Stimulated activated naive B cell treated with anti-CD40 and anti-IgM and Interleukin-4, amounts not matched to agents 10 μg/mL and 1 μg/mL and 100 μg/mL, for 72 hours (primary cell): ENCODE measurements around the gene NMD3.

ENCODE experiments used
- ATAC-seq, 2 donors: fragments of 150-1000 bp; cut with Tn5 transposase; replicated peaks; 2 replicates each; pipeline ENCODE4 v1.10.0; 2021; ENCODE audit warnings: moderate library complexity in 1 of 2
- DNase-seq: peaks from one replicate; pipeline ENCODE4 v3.0.0; 2021
- H3K27ac Mint-ChIP-seq: one replicate; pipeline ENCODE4 v1.8.0; 2022; ENCODE audit warnings: mild to moderate bottlenecking, mixed read lengths
- H3K27me3 Mint-ChIP-seq, 2 donors: one replicate each; pipeline ENCODE4 v1.8.0; 2022; ENCODE audit warnings: mixed read lengths in 2 of 2
- H3K36me3 Mint-ChIP-seq, 2 donors: one replicate each; pipeline ENCODE4 v1.8.0; 2022; ENCODE audit warnings: mixed read lengths in 2 of 2, mild to moderate bottlenecking in 1 of 2
- H3K4me1 Mint-ChIP-seq, 2 donors: one replicate each; pipeline ENCODE4 v1.8.0; 2022; ENCODE audit warnings: mixed read lengths in 2 of 2, mild to moderate bottlenecking in 1 of 2
- H3K4me3 Mint-ChIP-seq, 2 donors: one replicate each; pipeline ENCODE4 v1.8.0; 2022; ENCODE audit warnings: mild to moderate bottlenecking in 2 of 2, mixed read lengths in 2 of 2, moderate library complexity in 1 of 2
- H3K9me3 Mint-ChIP-seq, 2 donors: one replicate each; pipeline ENCODE4 v1.8.0; 2022; ENCODE audit warnings: mixed read lengths in 2 of 2, mild to moderate bottlenecking in 1 of 2

NMD3 gene

DNA sequence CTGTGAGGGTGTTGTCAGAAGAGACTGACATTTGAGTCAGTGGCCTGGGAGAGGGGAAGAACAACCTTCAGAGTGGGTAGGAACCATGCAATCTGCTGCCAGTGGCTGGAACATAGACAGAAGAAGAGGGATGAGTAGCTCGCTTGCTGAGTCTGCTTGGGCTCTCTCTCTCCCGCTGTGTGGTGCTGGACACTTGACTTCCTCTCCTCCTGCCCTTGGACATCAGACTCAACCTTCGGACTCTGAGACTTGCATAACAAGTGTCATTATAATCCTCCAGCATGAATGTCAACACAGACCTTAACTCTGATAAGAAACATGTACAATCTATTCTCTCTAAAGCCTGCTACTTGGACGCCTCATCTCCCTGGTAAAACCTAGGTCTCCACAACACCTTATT lies 5.9 kb upstream of the NMD3 start:
- ATAC-seq: no peak
- H3K9me3 Mint-ChIP-seq: peaks cover 0 to under 1% of the 10 kb centered on the region in 2 donors
- no peak overlapping the region for H3K27ac Mint-ChIP-seq
- no peak overlapping the region for H3K4me3 Mint-ChIP-seq
- H3K27me3 Mint-ChIP-seq: peaks cover 7 to 16% of the 10 kb centered on the region in 2 donors
- H3K4me1 Mint-ChIP-seq: peaks cover 2% of the 10 kb centered on the region in 2 donors
- DNase-seq: no peak
- no peaks in the 10 kb centered on the region for H3K36me3 Mint-ChIP-seq

DNA sequence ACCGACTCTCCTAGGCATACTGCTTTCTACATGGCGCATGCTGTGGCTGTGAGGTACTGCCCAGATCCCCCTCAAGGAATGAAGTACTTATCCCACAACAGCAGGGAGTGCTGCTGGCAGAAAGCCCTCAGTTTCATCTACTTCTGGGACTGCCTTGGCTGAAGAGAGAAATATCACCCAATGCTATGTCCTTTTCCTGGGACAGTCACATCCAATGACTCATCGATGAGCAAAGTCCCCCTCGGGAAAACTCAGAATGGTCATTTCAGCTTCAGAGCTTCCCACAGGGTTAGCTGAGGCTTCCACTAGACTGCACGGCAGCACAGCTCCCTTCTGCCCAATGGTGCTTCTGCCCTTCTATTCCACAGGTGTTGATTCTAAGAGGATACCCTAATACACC lies 3.6 kb upstream of the NMD3 start:
- no peak for ATAC-seq
- no peak overlapping the region for H3K4me3 Mint-ChIP-seq
- no peak overlapping the region for H3K27ac Mint-ChIP-seq
- DNase-seq: no peak
- peaks cover 7 to 16% of the 10 kb centered on the region in 2 donors for H3K27me3 Mint-ChIP-seq
- H3K36me3 Mint-ChIP-seq: no peaks in the 10 kb centered on the region
- peaks cover 6 to 8% of the 10 kb centered on the region in 2 donors for H3K4me1 Mint-ChIP-seq
- peaks cover 0 to 2% of the 10 kb centered on the region in 2 donors for H3K9me3 Mint-ChIP-seq

DNA sequence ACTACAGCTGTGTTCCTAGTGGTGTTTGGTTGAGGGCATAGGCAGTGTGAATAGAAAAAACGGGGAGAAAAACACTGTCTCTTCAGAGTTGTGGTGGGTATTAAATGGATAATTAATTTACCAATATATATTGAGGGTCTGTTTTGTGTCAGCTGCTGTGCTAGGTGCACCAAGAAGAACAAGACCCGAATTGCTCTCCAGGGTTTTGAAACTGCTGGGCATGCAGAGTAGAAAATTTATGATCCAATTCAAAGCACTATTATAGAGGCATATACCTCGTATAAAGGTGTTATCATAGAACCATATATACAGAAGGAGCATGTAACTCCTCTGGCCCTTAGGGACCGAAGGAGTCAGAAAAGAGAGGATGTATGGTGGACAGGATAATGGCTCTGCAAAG lies 1.6 kb upstream of the NMD3 start:
- Mint-ChIP-seq H3K27me3 (peaks cover 7 to 16% of the 10 kb centered on the region in 2 donors), H3K4me3 (no peak overlapping the region), H3K9me3 (peaks cover 0 to 2% of the 10 kb centered on the region in 2 donors), H3K27ac (peak overlapping the region; percentile 44), H3K4me1 (peaks cover 9 to 13% of the 10 kb centered on the region in 2 donors), H3K36me3 (no peaks in the 10 kb centered on the region)
- ATAC-seq: no peak
- DNase-seq: no peak

DNA sequence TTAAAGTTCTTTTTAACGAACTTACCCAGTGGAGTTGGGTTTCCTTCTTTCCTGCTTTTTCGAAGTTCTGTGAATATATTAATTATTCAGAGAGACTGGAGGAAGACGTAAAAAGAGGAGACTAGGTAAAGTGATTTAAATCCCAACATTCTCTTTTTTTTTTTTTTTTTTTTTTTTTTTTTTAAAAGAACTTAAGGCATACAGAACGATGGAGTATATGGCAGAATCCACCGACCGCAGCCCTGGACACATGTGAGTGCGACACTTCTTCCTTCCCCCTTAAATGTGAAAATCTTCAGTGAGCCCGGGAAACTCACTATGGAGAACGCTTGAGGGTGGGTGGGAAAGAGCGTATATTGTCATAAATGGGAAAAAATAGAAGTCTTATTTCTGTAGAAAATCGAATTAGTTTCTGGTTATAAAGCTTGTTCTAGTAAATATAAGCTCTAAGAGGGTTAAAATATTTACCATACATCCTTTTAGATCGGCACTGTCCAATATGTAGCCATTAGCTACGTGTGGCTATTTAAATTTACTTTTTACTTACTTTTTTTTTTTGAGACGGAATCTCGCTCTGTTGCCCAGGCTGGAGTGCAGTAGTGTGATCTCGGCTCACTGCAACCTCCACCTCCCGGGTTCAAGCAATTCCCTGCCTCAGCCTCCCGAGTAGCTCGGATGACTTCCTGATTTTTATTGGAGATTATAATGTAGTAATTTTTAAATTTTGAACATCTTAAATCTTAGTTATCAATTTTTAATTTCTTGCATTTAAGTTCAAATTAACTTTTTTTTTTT lies 892 bp downstream of the NMD3 start:
- Mint-ChIP-seq H3K4me3 (peak overlapping the region; percentile 91 to 93), H3K9me3 (peaks cover 0 to 2% of the 10 kb centered on the region in 2 donors), H3K27ac (peak overlapping the region; percentile 96), H3K36me3 (peaks cover 5 to 6% of the 10 kb centered on the region in 2 donors), H3K27me3 (peaks cover 2% of the 10 kb centered on the region in 2 donors), H3K4me1 (peaks cover 9 to 18% of the 10 kb centered on the region in 2 donors)
- no peak for ATAC-seq
- DNase-seq: no peak

DNA sequence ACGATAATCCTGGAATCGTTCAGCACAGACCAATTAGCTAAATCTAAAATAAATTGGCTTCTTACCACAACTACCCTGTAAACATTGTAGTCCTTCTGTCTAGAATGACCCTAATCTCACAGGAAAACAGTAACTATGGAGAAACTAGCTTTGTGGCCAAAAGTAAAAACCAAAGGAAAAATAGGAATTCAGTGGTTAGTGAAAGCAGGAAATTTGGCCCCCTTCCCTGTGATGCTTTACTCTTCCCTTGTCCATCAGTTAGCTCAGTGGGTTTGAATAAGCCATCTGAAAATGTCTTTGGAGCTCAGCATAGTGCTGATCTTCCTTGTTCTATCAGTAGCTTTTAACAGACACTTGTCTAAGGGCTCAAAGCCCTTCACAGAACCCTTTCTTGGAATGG lies 1.6 kb downstream of the NMD3 start:
- no peak for DNase-seq

DNA sequence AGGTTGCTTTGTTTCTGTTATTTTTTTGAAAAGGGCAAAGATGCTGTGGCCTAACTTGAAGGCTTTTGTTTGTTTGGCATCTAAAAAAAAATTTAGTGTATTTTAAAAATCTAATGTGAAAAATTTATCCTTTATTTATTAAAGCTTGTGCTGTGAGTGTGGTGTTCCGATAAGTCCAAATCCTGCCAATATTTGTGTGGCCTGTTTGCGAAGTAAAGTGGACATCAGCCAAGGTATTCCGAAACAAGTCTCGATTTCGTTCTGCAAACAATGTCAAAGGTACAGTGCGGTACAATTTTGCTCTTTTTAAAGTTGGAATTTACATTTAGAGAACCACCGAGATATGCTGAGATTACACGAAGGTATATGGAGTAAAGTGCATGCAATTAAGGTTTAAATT lies 3.7 kb downstream of the NMD3 start:
- Mint-ChIP-seq H3K27me3 (no peaks in the 10 kb centered on the region), H3K36me3 (peaks cover 5 to 7% of the 10 kb centered on the region in 2 donors), H3K9me3 (peaks cover 0 to 2% of the 10 kb centered on the region in 2 donors), H3K27ac (no peak overlapping the region), H3K4me3 (no peak overlapping the region), H3K4me1 (peaks cover 9 to 18% of the 10 kb centered on the region in 2 donors)
- DNase-seq (no peak), ATAC-seq (no peak)

More for the DNA sequence above, 1.6 kb downstream of the NMD3 start:
- no peak overlapping the region for H3K27ac Mint-ChIP-seq
- peaks cover 0 to 2% of the 10 kb centered on the region in 2 donors for H3K9me3 Mint-ChIP-seq
- peak overlapping the region; percentile 91 to 93 for H3K4me3 Mint-ChIP-seq
- H3K36me3 Mint-ChIP-seq: peaks cover 5 to 7% of the 10 kb centered on the region in 2 donors
- H3K27me3 Mint-ChIP-seq: no peaks in the 10 kb centered on the region
- ATAC-seq: no peak
- H3K4me1 Mint-ChIP-seq: peaks cover 9 to 18% of the 10 kb centered on the region in 2 donors

DNA sequence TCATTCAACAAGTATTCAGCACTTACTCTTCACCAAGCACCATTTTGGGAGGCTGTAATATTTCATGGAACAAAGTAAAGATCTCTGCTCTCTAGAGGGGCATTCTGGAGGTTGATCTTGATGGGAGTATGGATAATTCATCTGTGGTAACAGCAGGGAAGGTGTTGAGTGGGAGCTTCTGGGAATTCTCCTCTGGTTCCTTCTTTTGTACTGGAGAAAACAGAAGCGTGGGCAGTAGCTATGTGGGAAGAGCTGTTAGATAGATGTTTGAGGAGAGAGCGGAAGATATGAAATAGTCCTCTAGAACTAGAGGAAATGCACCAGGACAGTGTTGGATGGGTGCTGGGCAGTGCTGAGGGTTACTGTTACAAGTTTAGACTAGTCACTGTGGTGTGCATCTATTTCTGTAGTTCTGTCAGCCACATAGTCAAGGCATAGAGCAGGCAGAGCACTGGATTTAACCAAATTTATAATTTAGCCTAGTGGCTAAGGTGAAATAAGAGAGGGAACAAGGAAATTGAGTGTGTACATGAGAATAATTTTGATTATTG lies 9.6 kb downstream of the NMD3 start:
- Mint-ChIP-seq H3K4me1 (no peaks in the 10 kb centered on the region), H3K9me3 (no peaks in the 10 kb centered on the region), H3K4me3 (no peak overlapping the region), H3K36me3 (peaks cover 6 to 8% of the 10 kb centered on the region in 2 donors), H3K27me3 (no peaks in the 10 kb centered on the region), H3K27ac (no peak overlapping the region)
- no peak for DNase-seq
- no peak for ATAC-seq

DNA sequence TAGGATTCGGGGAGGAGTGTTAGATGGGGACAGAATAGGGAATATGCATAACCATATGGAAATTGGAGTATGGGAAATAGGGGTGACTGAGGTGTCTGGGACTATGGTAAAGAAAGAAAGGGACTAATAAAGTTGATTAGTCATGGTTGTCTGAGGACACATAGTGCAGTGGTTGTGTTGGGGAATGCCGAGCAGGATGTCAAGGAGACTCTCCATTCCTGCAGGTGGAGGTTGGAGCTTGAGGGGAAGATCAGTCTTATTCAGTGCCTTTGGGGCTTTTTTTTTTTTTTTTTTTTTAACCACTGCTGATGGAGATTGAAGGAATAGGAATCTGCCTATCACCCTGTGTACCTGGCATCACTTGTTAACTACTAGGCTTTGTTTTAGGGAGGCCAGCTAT lies 10.8 kb downstream of the NMD3 start:
- DNase-seq: no peak
- Mint-ChIP-seq H3K27me3 (no peaks in the 10 kb centered on the region), H3K9me3 (no peaks in the 10 kb centered on the region), H3K27ac (no peak overlapping the region), H3K4me1 (no peaks in the 10 kb centered on the region), H3K4me3 (no peak overlapping the region), H3K36me3 (peaks cover 12 to 13% of the 10 kb centered on the region in 2 donors)
- no peak for ATAC-seq

DNA sequence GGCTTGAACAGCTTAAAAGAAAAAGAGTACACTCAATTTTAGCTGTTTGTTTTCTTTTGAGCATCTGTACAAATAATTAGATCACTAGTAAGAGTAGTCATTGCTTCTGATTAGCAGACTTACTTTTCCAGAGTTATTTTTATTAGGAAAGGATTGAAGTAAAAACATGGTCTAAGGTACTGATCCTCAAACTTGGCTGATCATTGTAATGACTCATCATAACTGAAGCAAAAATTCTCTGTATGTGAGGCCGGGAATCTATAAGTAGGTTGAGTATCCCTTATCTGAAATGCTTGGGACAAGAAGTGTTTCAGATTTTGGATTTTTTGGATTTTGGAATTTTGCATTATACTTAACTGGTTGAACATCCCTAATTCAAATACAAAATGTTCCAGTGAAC lies 12.4 kb downstream of the NMD3 start:
- no peak for DNase-seq
- Mint-ChIP-seq H3K4me3 (no peak overlapping the region), H3K36me3 (peaks cover 19 to 20% of the 10 kb centered on the region in 2 donors)

DNA sequence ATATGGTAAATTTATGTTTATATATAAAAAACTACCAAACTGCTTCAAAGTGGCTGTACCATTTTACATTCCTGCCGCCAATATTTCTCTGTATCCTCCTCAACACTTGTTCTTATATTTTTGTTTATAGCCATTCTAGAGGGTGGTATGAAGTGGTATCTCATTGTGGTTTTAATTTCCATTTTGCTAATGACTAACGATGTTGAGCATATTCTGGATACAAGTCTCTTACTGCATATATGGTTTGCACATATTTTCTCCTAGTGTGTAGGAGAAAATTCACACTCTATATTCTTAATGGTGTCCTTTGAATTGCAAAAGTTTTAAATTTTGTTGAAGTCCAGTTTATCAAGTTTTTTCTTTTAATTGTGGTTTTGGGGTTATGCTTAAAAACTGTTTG lies 15.1 kb downstream of the NMD3 start:
- no peaks in the 10 kb centered on the region for H3K27me3 Mint-ChIP-seq
- no peaks in the 10 kb centered on the region for H3K9me3 Mint-ChIP-seq
- no peaks in the 10 kb centered on the region for H3K4me1 Mint-ChIP-seq
- ATAC-seq: no peak
- peaks cover 22 to 25% of the 10 kb centered on the region in 2 donors for H3K36me3 Mint-ChIP-seq
- H3K4me3 Mint-ChIP-seq: no peak overlapping the region
- DNase-seq: no peak
- no peak overlapping the region for H3K27ac Mint-ChIP-seq

More for the DNA sequence above, 12.4 kb downstream of the NMD3 start:
- Mint-ChIP-seq H3K9me3 (no peaks in the 10 kb centered on the region), H3K27ac (no peak overlapping the region), H3K27me3 (no peaks in the 10 kb centered on the region), H3K4me1 (no peaks in the 10 kb centered on the region)
- ATAC-seq: no peak

DNA sequence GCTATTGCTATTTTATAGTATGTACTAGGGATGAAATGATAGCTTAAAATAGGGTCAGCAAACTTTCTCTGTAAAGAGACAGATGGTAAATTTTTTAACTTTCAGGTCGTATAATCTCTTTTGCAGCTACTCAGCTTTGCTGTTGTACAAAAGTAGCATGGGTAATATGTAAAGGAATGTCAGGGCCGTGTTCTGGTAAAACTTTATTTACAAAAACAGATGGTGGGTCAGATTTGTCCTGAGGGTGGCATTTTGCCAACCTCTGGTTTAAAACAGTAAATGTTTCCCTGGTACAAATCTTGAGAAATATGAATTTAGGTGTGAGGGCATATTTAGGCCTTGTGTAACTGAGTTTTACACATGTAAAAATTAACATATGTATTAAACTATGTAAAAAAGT lies 18.6 kb downstream of the NMD3 start:
- ATAC-seq (no peak), DNase-seq (no peak)
- peaks cover 28% of the 10 kb centered on the region in 2 donors for H3K36me3 Mint-ChIP-seq
- no peaks in the 10 kb centered on the region for H3K27me3 Mint-ChIP-seq
- no peak overlapping the region for H3K4me3 Mint-ChIP-seq
- H3K9me3 Mint-ChIP-seq: no peaks in the 10 kb centered on the region
- H3K27ac Mint-ChIP-seq: no peak overlapping the region
- H3K4me1 Mint-ChIP-seq: peaks cover 0 to 5% of the 10 kb centered on the region in 2 donors

DNA sequence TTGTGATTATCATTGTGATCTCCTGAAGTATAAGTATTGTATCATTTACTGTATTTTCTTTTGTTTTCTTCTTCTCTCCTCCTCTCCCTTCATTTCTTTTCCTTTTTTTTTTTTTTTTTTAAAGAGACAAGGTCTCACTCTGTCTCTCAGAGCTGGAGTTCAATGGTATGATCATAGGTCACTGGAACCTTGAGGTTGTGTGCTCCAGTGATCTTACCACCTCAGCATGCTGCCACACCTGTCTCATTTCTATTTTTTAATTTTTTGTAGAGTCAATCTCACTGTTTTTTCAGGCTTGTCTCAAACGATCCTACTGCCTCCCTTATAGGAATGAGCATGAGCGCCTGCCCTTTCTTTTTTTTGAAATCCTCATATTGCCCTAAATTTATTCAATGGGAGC lies 23.4 kb downstream of the NMD3 start:
- H3K36me3 Mint-ChIP-seq: peaks cover 20 to 25% of the 10 kb centered on the region in 2 donors
- H3K27me3 Mint-ChIP-seq: no peaks in the 10 kb centered on the region
- ATAC-seq: peak in 1 of 2 donors; percentile 49
- no peaks in the 10 kb centered on the region for H3K9me3 Mint-ChIP-seq
- H3K4me3 Mint-ChIP-seq: no peak overlapping the region
- H3K27ac Mint-ChIP-seq: no peak overlapping the region
- H3K4me1 Mint-ChIP-seq: peaks cover 1 to 9% of the 10 kb centered on the region in 2 donors
- no peak for DNase-seq

DNA sequence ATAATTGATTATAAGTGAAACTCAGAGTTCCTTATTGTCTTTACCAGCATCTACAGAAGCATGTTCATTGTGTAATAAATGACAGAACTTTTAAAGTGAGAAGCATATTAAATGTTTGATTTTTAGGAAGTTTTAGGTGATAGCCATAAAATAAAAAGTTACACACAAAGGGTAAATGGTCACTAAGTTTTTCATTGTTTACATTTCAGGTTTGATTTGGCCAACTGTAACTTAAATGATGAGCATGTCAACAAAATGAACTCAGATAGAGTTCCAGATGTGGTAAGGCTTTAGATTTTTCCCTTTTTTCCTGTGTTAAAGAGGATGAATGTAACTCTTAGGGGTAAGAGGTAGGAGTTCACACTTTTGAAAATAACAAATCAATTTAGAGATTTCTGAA lies 25.9 kb downstream of the NMD3 start:
- DNase-seq (no peak), ATAC-seq (no peak)
- Mint-ChIP-seq H3K36me3 (peaks cover 25 to 29% of the 10 kb centered on the region in 2 donors), H3K27me3 (no peaks in the 10 kb centered on the region), H3K27ac (no peak overlapping the region), H3K9me3 (no peaks in the 10 kb centered on the region), H3K4me1 (peaks cover 1 to 9% of the 10 kb centered on the region in 2 donors), H3K4me3 (no peak overlapping the region)

DNA sequence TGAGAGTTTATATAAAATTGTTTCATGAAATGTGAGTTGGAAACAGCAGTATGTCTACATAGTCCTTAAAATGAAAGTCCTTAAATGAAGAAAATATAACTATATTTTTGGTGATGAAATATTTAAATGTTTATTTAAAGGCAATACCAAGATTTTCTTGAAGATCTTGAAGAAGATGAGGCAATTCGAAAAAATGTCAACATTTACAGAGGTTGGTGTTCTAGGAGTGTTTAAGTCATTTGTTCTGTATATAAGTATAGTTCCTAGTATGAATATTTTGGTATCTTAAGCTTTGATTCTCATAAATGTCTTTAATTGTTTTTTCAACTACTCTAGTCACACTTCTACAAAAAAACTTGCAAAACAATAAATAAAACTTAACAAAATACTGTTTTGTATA lies 29.0 kb downstream of the NMD3 start:
- Mint-ChIP-seq H3K27ac (no peak overlapping the region), H3K4me1 (no peaks in the 10 kb centered on the region), H3K9me3 (no peaks in the 10 kb centered on the region), H3K27me3 (no peaks in the 10 kb centered on the region), H3K36me3 (peaks cover 35 to 41% of the 10 kb centered on the region in 2 donors), H3K4me3 (no peak overlapping the region)
- DNase-seq: no peak
- no peak for ATAC-seq

DNA sequence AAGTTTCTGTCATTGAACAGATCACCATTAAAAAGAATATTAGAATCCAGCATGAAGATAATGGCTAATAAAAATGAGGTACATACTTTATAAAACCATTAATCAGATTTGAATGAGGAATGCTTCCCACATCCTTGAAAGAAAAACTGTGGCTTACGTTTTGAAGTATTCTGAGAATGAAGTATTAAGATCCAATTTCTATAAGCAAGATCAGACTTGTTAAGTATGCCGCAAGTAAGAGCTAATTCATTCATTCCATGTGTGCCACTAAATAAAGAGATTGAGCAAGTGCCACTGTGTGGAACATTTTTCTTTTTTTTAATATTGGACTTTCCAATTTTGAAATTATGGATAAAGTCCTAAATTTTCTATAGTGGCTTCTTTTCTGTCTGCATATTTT lies 30.6 kb downstream of the NMD3 start:
- no peaks in the 10 kb centered on the region for H3K9me3 Mint-ChIP-seq
- no peaks in the 10 kb centered on the region for H3K4me1 Mint-ChIP-seq
- H3K36me3 Mint-ChIP-seq: peaks cover 40 to 48% of the 10 kb centered on the region in 2 donors
- no peak for DNase-seq
- ATAC-seq: no peak
- no peak overlapping the region for H3K4me3 Mint-ChIP-seq
- no peak overlapping the region for H3K27ac Mint-ChIP-seq
- no peaks in the 10 kb centered on the region for H3K27me3 Mint-ChIP-seq
